Stomach (tissue), 9 donors: Measurements from ENCODE around the gene UBAC2. TPM values are rescaled to one million over a fixed set of nuclear protein-coding genes. Genes with fewer than 3 reads are reported as not detected.

Experiments
- DNase-seq, 2 donors: peaks; one replicate each; pipeline versions ENCODE4 v3.0.0 to v3.0.0-alpha.2; 2013 to 2019
- H3K27ac ChIP-seq, 5 donors: fragments of 200-600 bp in 4 of 5; sonication (generic) in 4 of 5; one replicate each; pipeline ENCODE4 v1.5.1; 2013 to 2019; ENCODE audit warnings: mild to moderate bottlenecking in 1 of 5, moderate library complexity in 1 of 5
- H3K27me3 ChIP-seq, 3 donors: fragments of 200-600 bp; sonication (generic); one replicate each; pipeline ENCODE4 v1.5.1; 2017 to 2019; ENCODE audit warnings: mixed run types in 1 of 3
- H3K36me3 ChIP-seq, 4 donors: fragments of 200-600 bp; sonication (generic); 1 replicate in 3 of 4; 2 replicates in 1 of 4; pipeline ENCODE4 v1.5.1; 2016 to 2019
- H3K4me1 ChIP-seq, 4 donors: fragments of 200-600 bp; sonication (generic); one replicate each; pipeline ENCODE4 v1.5.1; 2016 to 2019
- H3K4me3 ChIP-seq, 4 donors: fragments of 200-600 bp; sonication (generic) in 3 of 4; one replicate each; pipeline ENCODE4 v1.5.1; 2016 to 2019; ENCODE audit warnings: mild to moderate bottlenecking in 1 of 4
- H3K9me3 ChIP-seq, 4 donors: fragments of 200-600 bp; sonication (generic); one replicate each; pipeline ENCODE4 v1.5.1; 2016 to 2019
- CTCF ChIP-seq, 7 experiments: fragments of 450-650 bp in 4 of 7; fragments of 200-600 bp in 3 of 7; sonication (generic) in 3 of 7; IDR thresholded peaks; one replicate each; pipeline ENCODE4 v1.5.1; 2016 to 2019; ENCODE audit warnings: antibody characterized with exemption in 7 of 7, control low read depth in 2 of 7, mild to moderate bottlenecking in 1 of 7
- EP300 ChIP-seq: sonication (generic); formaldehyde crosslinking; IDR thresholded peaks from one replicate; pipeline ENCODE4 v1.6.1; 2017; ENCODE audit warnings: antibody characterized with exemption
- POLR2A ChIP-seq, 4 donors: fragments of 450-650 bp; IDR thresholded peaks; one replicate each; pipeline ENCODE4 v1.6.1; 2016; ENCODE audit warnings: antibody characterized with exemption in 4 of 4, control low read depth in 2 of 4, mild to moderate bottlenecking in 1 of 4, moderate library complexity in 1 of 4
- POLR2AphosphoS5 ChIP-seq, 3 donors: sonication (generic); formaldehyde crosslinking; IDR thresholded peaks; one replicate each; pipeline ENCODE4 v1.6.1; 2016; ENCODE audit warnings: antibody characterized with exemption in 3 of 3
- WGBS, 5 donors: extraction: QIAGEN DNeasy Blood & Tissue Kit in 3 of 5; methylation state at CpG; one replicate each; pipeline versions ENCODE4 v1.1.5 to v1.1.7; 2013 to 2018; 5-methylcytosine and 5-hydroxymethylcytosine counted together
- intact Hi-C: fragments of 100-400 bp; cut with DNase I; formaldehyde crosslinking; loops from one replicate; pipeline ENCODE4 v1.15.1; 2023; ENCODE audit warnings: low total_unique reads
- polyA plus RNA-seq, 3 donors: library from polyadenylated mRNA; stranded (reverse); fragments of 200-250 nt; gene quantifications; one replicate each; pipeline ENCODE4 v1.2.3, GENCODE V29; 2013
- total RNA-seq, 5 donors: library from RNA; depleted of rRNA; stranded (reverse); fragments of >200 nt; gene quantifications; one replicate each; pipeline versions ENCODE4 v1.1.0 to v1.2.3, GENCODE V29; 2014 to 2016
- donor health status: healthy with polysubstance abuse.
- donor health status: Bipolar disorder and iron deficiency.
- donor health status: healthy.

Gene UBAC2
- total and polyA plus RNA-seq, 8 donors, result 18.1 to 68.8 (median 40.1) TPM

- H3K9me3 ChIP-seq, result no peaks in the 10 kb centered on the region
- H3K36me3 ChIP-seq, result peaks cover 0 to 5% (median under 1%) of the 10 kb centered on the region in 4 donors
- H3K27ac ChIP-seq, result no peak overlapping the region
- peaks cover 11 to 76% (median 45%) of the 10 kb centered on the region in 4 donors for H3K4me1 ChIP-seq
- no peaks in the 10 kb centered on the region for H3K27me3 ChIP-seq
- no peak for DNase-seq
- H3K4me3 ChIP-seq, result no peak overlapping the region
- TF ChIP-seq POLR2A (IDR thresholded peaks at IDR 0.05), result no peak
- no peak for TF ChIP-seq EP300
- no peak for TF ChIP-seq CTCF (IDR thresholded peaks at IDR 0.05)
- TF ChIP-seq POLR2AphosphoS5 (IDR thresholded peaks at IDR 0.05), result no peak
- 53 to 61% (median 55%) methylated on average over 6 of the region's 6 CpGs for WGBS, 5 donors
- intact Hi-C loops, result no loop called here
Observed at GRCh38 chr13:99220199-99220935, 19.7 kb downstream of the UBAC2 start.

- no peak for TF ChIP-seq EP300
- TF ChIP-seq CTCF (IDR thresholded peaks at IDR 0.05), result no peak
- TF ChIP-seq POLR2A (IDR thresholded peaks at IDR 0.05), result no peak
- TF ChIP-seq POLR2AphosphoS5 (IDR thresholded peaks at IDR 0.05), result no peak
- H3K4me1 ChIP-seq, result peaks cover 20 to 90% (median 51%) of the 10 kb centered on the region in 4 donors
- H3K27me3 ChIP-seq, result no peaks in the 10 kb centered on the region
- intact Hi-C loops, result no loop called here
- WGBS, 5 donors, result 90 to 95% (median 93%) methylated on average over 8 of the region's 8 CpGs
- no peaks in the 10 kb centered on the region for H3K36me3 ChIP-seq
- H3K4me3 ChIP-seq, result no peak overlapping the region
- no peak overlapping the region for H3K27ac ChIP-seq
- no peaks in the 10 kb centered on the region for H3K9me3 ChIP-seq
- DNase-seq, result no peak
Observed at GRCh38 chr13:99221567-99222239, 21.0 kb downstream of the UBAC2 start.

DNA sequence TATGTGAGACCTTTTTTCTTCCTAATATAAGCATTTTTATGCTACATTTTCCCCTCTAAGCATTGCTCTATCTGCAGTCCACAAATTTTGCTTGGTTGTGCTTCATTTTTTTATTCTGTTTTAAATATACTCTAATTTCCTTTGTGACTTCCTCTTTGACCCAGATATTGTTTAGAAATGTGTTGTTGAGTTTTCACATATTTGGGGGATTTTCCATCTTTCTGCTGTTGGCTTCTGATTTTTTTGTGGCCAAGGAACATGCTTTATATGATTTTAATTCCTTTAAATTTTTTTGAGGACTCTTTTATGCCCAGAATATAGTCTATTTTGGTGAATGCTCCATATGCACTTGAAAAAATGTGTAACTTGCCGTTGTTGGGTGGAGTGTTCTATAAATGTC lies 22.9 kb downstream of the UBAC2 start:
- intact Hi-C loops, result no loop called here
- H3K4me3 ChIP-seq, result no peak overlapping the region
- no peak for DNase-seq
- H3K4me1 ChIP-seq, result peaks cover 12 to 91% (median 41%) of the 10 kb centered on the region in 4 donors
- 38 to 64% (median 57%) methylated on average over 1 of the region's 1 CpG for WGBS, 5 donors
- peaks cover 0 to 7% (median 0%) of the 10 kb centered on the region in 4 donors for H3K36me3 ChIP-seq
- H3K9me3 ChIP-seq, result no peaks in the 10 kb centered on the region
- TF ChIP-seq POLR2AphosphoS5 (IDR thresholded peaks at IDR 0.05) (no peak), CTCF (IDR thresholded peaks at IDR 0.05) (no peak), EP300 (no peak), POLR2A (IDR thresholded peaks at IDR 0.05) (no peak)
- no peak overlapping the region for H3K27ac ChIP-seq
- H3K27me3 ChIP-seq, result no peaks in the 10 kb centered on the region

DNA sequence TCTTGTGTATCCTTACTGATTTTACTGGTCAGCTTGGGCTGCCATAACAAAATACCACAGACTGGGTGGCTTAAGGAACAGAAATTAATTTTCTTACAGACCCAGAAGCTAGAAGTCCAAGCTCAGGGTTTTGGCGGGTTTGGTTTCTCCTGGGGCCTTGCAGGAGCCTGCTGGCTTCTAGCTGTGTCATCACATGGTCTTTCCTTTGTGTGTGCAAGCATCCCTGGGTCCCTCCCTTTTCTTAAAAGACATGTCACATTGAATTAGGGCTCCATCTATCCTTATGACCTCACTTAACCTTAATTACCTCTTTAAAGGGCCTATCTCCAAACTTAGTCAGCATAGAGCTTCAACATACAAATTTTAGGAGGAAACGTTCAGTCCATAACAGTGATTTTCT lies 23.4 kb downstream of the UBAC2 start:
- peaks cover 8 to 91% (median 43%) of the 10 kb centered on the region in 4 donors for H3K4me1 ChIP-seq
- TF ChIP-seq POLR2AphosphoS5 (IDR thresholded peaks at IDR 0.05), result no peak
- TF ChIP-seq CTCF (IDR thresholded peaks at IDR 0.05), result no peak
- TF ChIP-seq EP300, result no peak
- DNase-seq, result no peak
- H3K4me3 ChIP-seq, result no peak overlapping the region
- H3K36me3 ChIP-seq, result peaks cover 0 to 7% (median 0%) of the 10 kb centered on the region in 4 donors
- no peak overlapping the region for H3K27ac ChIP-seq
- H3K9me3 ChIP-seq, result no peaks in the 10 kb centered on the region
- H3K27me3 ChIP-seq, result no peaks in the 10 kb centered on the region
- intact Hi-C loops, result no loop called here
- WGBS, 5 donors, result 63 to 84% (median 67%) methylated on average over 2 of the region's 2 CpGs
